GM12874 (cell line): ENCODE measurements around the gene BCAS1.

ENCODE experiments used
- CTCF ChIP-seq: IDR thresholded peaks from 2 replicates; pipeline ENCODE4 v1.5.1; 2011; ENCODE audit warnings: low read depth, mild to moderate bottlenecking, control low read depth, low read length, moderate library complexity; ENCODE audit not compliant: insufficient read depth

Gene BCAS1

GRCh38 chr20:54074511-54074910, 4.1 kb upstream of the BCAS1 start:
- TF ChIP-seq CTCF = no peak

GRCh38 chr20:54073288-54073687, 2.9 kb upstream of the BCAS1 start:
- TF ChIP-seq CTCF = no peak

GRCh38 chr20:54069501-54069971, 858 bp downstream of the BCAS1 start:
- no peak for TF ChIP-seq CTCF

- no peak for TF ChIP-seq CTCF
Observed at GRCh38 chr20:54068966-54069365, 1.4 kb downstream of the BCAS1 start.

GRCh38 chr20:54068495-54068894, 1.9 kb downstream of the BCAS1 start:
- TF ChIP-seq CTCF = no peak

GRCh38 chr20:54067606-54068174, 2.7 kb downstream of the BCAS1 start:
- no peak for TF ChIP-seq CTCF

- TF ChIP-seq CTCF = no peak
Observed at GRCh38 chr20:54065601-54066038, 4.8 kb downstream of the BCAS1 start.
